Forelimb muscle (tissue), 1 donor: ENCODE data around the gene KIDINS220. TPM values are rescaled to one million over a fixed set of nuclear protein-coding genes. Genes with fewer than 3 reads are reported as not detected.

Experiments
- DNase-seq: peaks from one replicate; pipeline ENCODE4 v3.0.0-alpha.2; 2013; ENCODE audit warnings: low read depth
- polyA plus RNA-seq: library from polyadenylated mRNA; unstranded; fragments of 120-200 nt; gene quantifications from one replicate; pipeline ENCODE4 v1.2.1, GENCODE V29; 2013; ENCODE audit not compliant: insufficient read length

The KIDINS220 gene
- 63.4 TPM for polyA plus RNA-seq

GRCh38 chr2:8836971-8837794 is at the start of gene KIDINS220:
Gene KIDINS220, minus strand, starts transcription at chr2:8837613. Its CDS starts 10,520 bp downstream, at chr2:8827093.
- DNase-seq = peak; percentile 28

- DNase-seq = no peak
Observed at GRCh38 chr2:8886876-8887275, 49.5 kb upstream of the KIDINS220 start.

GRCh38 chr2:8886202-8886518 is 48.7 kb upstream of the KIDINS220 start:
- no peak for DNase-seq

- DNase-seq = no peak
Observed at GRCh38 chr2:8885449-8886201, 48.2 kb upstream of the KIDINS220 start.

GRCh38 chr2:8884812-8885211 is 47.4 kb upstream of the KIDINS220 start:
- no peak for DNase-seq

- DNase-seq = no peak
Observed at GRCh38 chr2:8882094-8882493, 44.7 kb upstream of the KIDINS220 start.

GRCh38 chr2:8877894-8878293 is 40.5 kb upstream of the KIDINS220 start:
- no peak for DNase-seq

- DNase-seq = no peak
Observed at GRCh38 chr2:8877332-8877731, 39.9 kb upstream of the KIDINS220 start.

- no peak for DNase-seq
Observed at GRCh38 chr2:8876628-8877027, 39.2 kb upstream of the KIDINS220 start.

GRCh38 chr2:8872821-8873432 is 35.5 kb upstream of the KIDINS220 start:
- DNase-seq = peak; percentile 17

- no peak for DNase-seq
Observed at GRCh38 chr2:8870441-8870840, 33.0 kb upstream of the KIDINS220 start.

GRCh38 chr2:8867363-8867762 is 29.9 kb upstream of the KIDINS220 start:
- DNase-seq = no peak

- DNase-seq = no peak
Observed at GRCh38 chr2:8863331-8863953, 26.0 kb upstream of the KIDINS220 start.

- no peak for DNase-seq
Observed at GRCh38 chr2:8862230-8862629, 24.8 kb upstream of the KIDINS220 start.

- no peak for DNase-seq
Observed at GRCh38 chr2:8861797-8862196, 24.4 kb upstream of the KIDINS220 start.

- DNase-seq = no peak
Observed at GRCh38 chr2:8860239-8860638, 22.8 kb upstream of the KIDINS220 start.

- DNase-seq = no peak
Observed at GRCh38 chr2:8858910-8859309, 21.5 kb upstream of the KIDINS220 start.

GRCh38 chr2:8858264-8858663 is 20.9 kb upstream of the KIDINS220 start:
- no peak for DNase-seq

- DNase-seq = no peak
Observed at GRCh38 chr2:8857709-8858108, 20.3 kb upstream of the KIDINS220 start.

- DNase-seq = no peak
Observed at GRCh38 chr2:8856176-8856575, 18.8 kb upstream of the KIDINS220 start.

GRCh38 chr2:8855010-8855409 is 17.6 kb upstream of the KIDINS220 start:
- DNase-seq = no peak

GRCh38 chr2:8853426-8853825 is 16.0 kb upstream of the KIDINS220 start:
- no peak for DNase-seq
